ENCODE results near the gene KPNA6.
"Not testable (repeated sequence)": the region's sequence is repeated elsewhere in the genome, so short reads cannot be mapped to it uniquely, and the experiment has no call there.

The KPNA6 gene

GRCh38 chr1:32143302-32143695 is 35.4 kb downstream of the KPNA6 start:
- DNase-seq = not testable (repeated sequence)

DNA sequence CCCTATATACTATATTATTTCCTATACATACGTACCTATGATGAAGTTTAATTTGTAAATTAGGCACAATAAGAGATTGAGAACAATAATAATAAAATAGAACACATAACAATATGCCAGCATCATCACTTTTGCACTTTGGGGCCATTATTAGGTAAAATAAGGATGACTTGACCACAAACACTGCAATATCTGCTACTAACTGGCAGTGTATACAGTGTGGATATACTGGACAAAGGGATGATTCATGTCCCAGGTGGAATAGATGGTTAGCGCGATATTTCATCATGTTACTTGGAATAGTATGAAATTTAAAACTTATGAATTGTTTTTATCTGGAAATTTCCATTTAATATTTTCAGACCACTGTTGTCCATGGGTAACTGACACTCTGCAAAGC is 36.2 kb downstream of the KPNA6 start:
- DNase-seq = no peak

GRCh38 chr1:32147799-32148198 is 39.9 kb downstream of the KPNA6 start:
- not testable (repeated sequence) for DNase-seq

DNA sequence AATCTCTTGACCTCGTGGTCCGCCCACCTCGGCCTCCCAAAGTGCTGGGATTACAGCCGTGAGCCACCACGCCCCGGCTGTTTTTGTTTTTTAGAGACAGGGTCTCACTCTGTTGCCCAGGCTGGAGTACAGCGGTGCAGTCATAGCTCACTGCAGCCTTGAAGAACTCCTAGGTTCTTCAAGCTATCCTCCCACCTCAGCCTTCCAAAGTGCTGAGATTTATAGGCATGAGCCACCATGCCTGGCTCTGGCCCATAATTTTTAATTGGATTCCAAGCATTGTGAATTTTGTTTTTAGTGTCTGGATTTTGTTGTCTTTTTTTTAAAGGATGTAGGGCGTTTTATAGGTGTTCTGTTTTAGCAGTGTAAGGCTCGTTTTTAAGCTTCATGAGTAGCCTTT is 43.0 kb downstream of the KPNA6 start:
- DNase-seq = no peak

GRCh38 chr1:32151319-32151787 is 43.5 kb downstream of the KPNA6 start:
- peak; percentile 3 for DNase-seq

DNA sequence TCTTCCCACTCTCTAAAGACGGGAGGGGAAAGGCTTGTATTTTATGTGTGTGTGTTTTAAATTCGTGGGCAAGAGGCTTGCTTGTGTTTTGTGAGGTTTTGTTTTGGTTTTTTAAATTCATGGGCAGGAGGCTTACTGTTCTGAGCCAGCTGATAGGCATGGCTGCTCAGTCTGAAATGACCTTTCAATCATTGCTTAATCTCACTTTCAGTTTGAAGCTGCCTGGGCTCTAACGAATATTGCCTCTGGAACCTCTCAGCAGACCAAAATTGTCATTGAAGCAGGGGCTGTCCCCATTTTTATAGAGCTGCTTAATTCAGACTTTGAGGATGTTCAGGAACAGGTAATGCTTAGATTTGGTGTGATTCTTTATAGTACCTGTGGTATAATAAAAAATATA is 51.3 kb downstream of the KPNA6 start:
- DNase-seq = no peak

GRCh38 chr1:32163405-32163804 is 55.5 kb downstream of the KPNA6 start:
- DNase-seq = no peak

DNA sequence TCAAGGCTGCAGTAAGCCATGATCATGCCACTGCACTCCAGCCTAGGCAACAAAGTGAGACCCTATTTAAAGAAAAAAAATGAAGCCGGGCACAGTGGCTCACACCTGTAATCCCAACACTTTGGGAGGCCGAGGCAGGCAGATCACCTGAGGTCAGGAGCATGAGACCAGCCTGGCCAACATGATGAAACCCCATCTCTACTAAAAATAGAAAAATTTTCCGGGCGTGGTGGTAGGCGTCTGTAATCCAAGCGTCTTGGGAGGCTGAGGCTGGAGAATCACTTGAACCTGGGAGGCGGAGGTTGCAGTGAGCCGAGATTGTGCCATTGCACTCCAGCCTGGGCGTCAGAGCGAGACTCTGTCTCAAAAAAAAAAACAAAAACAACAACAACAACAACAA is 57.8 kb downstream of the KPNA6 start:
- not testable (repeated sequence) for DNase-seq

GRCh38 chr1:32170991-32171390 is 63.1 kb downstream of the KPNA6 start:
- no peak for DNase-seq

GRCh38 chr1:32172621-32173245 is 64.9 kb downstream of the KPNA6 start:
- no peak for DNase-seq

DNA sequence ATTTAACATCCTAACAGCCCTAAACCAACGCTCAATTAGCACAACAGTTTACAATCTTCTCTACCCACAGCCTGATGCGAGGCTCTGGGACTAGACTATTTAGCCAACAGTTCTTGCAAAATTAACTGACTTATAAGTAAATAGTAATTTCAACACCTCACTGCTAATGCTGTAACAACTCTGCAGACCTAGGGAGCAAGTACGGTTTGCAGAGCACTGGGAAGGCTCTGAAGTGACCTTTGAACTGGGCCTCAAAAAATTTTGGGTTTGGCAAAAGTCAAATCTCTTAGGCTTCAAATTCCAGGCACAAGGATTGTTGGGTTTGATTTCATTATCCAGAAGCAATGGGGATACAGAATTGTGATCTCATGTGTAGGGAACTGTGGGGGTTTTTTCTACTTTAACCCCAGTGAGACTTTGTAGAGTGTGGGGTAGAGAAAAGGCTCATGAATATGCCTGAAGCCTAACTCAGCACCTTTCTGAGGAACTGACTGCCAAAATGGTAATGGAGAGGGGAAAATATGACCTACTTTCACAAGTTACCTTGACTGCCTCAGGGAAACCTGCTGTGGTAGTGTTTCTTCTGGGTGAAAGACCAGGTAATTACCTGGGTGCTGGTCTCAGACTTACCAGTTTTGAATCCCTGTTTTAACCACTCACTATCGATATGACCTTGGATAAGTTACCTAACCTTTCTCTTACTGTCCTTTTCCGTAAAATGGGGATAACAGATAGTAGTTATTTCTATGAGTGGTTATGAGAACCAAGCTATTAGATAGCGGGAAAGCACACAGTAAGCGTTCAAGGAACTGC is 70.7 kb downstream of the KPNA6 start:
- no peak for DNase-seq

DNA sequence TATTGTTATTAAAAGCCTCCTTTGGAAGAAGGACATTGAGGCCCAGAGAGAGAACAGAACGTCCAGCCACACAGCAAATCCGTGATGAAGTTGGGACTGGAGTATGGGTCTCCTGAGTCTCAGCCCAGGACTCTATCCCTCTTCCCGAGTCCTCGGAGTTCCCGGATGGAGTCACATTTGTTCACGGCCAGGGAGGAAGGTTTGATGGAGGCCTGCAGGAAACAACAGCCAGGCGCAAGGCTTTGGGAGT is 71.3 kb downstream of the KPNA6 start:
- DNase-seq = no peak

GRCh38 chr1:32179443-32180185 is 71.8 kb downstream of the KPNA6 start, which contains the start of gene TXLNA:
TSS of gene TXLNA (plus strand) at chr1:32179675. CDS start at chr1:32180346, 671 bp downstream.
- DNase-seq = peak; percentile 93

- peak; percentile 10 for DNase-seq
Measured at GRCh38 chr1:32180186-32181060, 72.6 kb downstream of the KPNA6 start.

- DNase-seq = no peak
Measured at GRCh38 chr1:32181065-32181464, 73.2 kb downstream of the KPNA6 start.

DNA sequence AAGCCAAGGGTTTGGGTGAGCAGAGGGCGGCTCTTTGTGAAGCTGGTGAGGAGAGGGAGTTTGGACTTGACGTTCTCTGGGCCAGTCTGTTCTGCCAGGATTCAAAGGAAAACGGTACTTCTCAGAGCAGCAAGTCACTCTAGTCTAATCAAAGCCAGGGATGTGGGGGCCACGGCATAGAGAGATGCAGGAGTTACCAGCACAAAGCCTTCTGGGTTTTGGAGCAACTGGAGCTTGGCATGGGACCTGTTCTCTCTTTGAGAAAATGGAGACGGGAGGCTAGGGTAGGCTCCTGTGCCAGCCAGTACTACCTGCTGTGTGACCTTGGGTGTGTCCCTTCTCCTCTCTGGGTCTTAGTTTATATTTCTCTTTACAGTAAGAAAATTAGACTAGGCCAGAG is 73.7 kb downstream of the KPNA6 start:
- DNase-seq = no peak

DNA sequence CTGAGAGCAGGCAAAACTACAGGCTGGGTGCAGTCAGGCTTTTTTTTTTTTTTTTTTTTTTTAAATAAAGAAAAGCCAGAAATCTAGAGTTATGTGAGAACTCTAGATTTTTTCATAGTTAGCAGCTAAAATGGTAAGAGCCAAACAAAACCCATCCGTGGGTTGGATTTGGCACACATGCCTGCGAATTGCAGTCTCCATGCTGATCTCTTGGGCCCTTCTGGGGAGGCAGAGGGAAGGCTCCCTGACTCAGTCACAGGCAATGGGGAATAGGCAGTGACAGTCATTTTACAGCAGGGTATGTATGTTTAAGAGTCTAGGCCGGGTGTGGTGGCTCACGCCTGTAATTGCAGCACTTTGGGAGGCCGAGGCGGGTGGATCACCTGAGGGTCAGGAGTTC is 74.2 kb downstream of the KPNA6 start:
- DNase-seq = no peak

DNA sequence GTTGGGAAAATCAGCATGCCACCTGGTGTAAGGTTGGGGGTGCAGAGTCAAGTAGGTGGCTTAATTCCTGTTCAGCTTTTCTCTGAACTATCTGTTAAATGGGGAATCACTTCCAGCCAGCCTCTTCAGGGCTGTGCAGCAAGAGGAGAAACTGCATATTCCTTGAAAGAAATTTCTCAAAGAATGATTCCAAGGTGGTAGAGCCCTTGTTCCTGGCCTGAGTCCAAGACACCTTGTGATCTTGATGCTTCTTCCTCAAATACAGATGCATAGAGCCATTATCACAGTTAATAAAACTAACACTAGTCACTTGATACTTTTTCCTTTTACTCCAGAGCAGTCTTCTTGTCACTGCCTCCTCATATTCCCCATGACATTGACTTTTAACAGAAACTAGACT is 76.8 kb downstream of the KPNA6 start:
- no peak for DNase-seq

- DNase-seq = no peak
Measured at GRCh38 chr1:32186077-32186476, 78.2 kb downstream of the KPNA6 start.

DNA sequence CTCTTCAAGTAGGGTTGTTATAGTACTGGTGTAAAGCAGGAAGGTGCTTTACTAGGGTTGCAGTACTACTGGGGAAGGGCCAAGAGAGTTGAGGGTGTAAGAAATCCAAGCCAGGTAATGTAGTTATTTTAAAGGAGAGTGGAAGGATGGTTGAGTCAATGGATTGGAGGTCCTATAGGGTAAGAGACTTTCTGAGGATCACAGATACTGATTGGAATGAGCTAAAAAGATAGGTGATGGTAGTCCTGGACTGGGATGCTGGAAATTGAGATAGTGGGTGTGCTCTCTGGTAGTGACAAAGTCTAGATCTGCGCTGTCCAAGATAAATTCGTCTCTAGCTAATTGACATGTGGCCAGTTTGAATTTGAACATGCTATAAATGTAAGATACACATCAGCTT is 78.6 kb downstream of the KPNA6 start:
- no peak for DNase-seq

- DNase-seq = no peak
Measured at GRCh38 chr1:32187850-32188249, 80.0 kb downstream of the KPNA6 start.

DNA sequence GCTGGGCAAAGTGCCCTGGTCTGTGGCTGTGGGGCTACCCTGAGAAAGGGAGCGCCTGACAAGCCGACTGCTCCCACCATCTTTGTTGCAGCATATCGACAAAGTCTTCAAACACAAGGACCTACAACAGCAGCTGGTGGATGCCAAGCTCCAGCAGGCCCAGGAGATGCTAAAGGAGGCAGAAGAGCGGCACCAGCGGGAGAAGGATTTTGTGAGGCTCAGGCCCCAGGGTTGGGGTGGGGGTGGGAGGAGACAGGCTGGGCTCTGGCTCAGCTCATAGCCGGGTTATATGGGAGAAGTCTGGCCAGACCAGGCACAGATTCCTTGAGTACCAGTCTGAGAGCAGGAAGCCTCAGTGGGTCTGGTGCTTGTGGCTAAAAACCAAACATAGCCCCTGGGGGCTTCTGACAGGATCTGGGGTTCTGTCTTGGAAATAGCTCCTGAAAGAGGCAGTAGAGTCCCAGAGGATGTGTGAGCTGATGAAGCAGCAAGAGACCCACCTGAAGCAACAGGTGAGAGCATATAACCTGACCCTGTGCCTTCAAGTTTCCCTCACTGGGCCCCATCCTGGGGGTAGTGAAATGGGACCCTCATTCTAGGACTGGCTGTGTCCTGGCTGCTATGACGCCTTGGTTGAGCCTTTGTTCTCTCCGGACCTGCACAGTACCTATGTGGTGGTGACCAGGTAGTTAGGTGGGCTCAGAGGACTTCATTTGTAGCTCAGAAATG is 84.5 kb downstream of the KPNA6 start:
- no peak for DNase-seq

Measured in NCI-H345 (cell line).